CD14-positive monocyte (primary cell): ENCODE data around the gene AQP7. TPM values are rescaled to one million over a fixed set of nuclear protein-coding genes. Genes with fewer than 3 reads are reported as not detected.
A peak's percentile ranks its signal among the peaks of the same experiment; 100 is the strongest.

Experiments
- DNase-seq, 3 donors: peaks; one replicate each; pipeline ENCODE4 v3.0.0-alpha.2; 2011 to 2022
- H2AFZ ChIP-seq: 2 replicates; pipeline ENCODE4 v1.6.0; 2012; ENCODE audit warnings: mild to moderate bottlenecking, low read depth, low read length, inconsistent platforms; ENCODE audit not compliant: insufficient read depth, poor library complexity, severe bottlenecking
- H3K27ac ChIP-seq, 2 donors: 1 replicate in 1 of 2; 2 replicates in 1 of 2; pipeline ENCODE4 v1.5.1; 2012 to 2013; ENCODE audit warnings: low read length in 2 of 2, control low read depth in 1 of 2, inconsistent platforms in 1 of 2, low read depth in 1 of 2, mild to moderate bottlenecking in 1 of 2
- H3K27me3 ChIP-seq, 2 donors: one replicate each; pipeline versions ENCODE4 v1.6.0 to v1.6.1; 2011 to 2013; ENCODE audit warnings: low read length in 2 of 2; ENCODE audit not compliant: control insufficient read depth in 2 of 2, insufficient read depth in 2 of 2
- H3K36me3 ChIP-seq, 2 donors: replicated peaks in 1 of 2; 1 replicate in 1 of 2; 2 replicates in 1 of 2; pipeline versions ENCODE4 v1.5.1 to v1.6.1; 2012 to 2013; ENCODE audit warnings: low read length in 2 of 2, control low read depth in 1 of 2, inconsistent platforms in 1 of 2, mild to moderate bottlenecking in 1 of 2; ENCODE audit not compliant: insufficient read depth in 2 of 2, control insufficient read depth in 1 of 2
- H3K4me1 ChIP-seq, 2 donors: 1 replicate in 1 of 2; 2 replicates in 1 of 2; pipeline versions ENCODE4 v1.5.1 to v1.6.1; 2012 to 2013; ENCODE audit warnings: low read length in 2 of 2, control low read depth in 1 of 2, inconsistent platforms in 1 of 2, mild to moderate bottlenecking in 1 of 2, moderate library complexity in 1 of 2; ENCODE audit not compliant: insufficient read depth in 2 of 2, control insufficient read depth in 1 of 2
- H3K4me2 ChIP-seq: replicated peaks from 2 replicates; pipeline ENCODE3; 2012; ENCODE audit warnings: low read length, moderate library complexity, mild to moderate bottlenecking; ENCODE audit not compliant: poor library complexity, severe bottlenecking; ENCODE audit errors: extremely low read depth
- H3K4me3 ChIP-seq, 3 experiments: fragments of 200-600 bp in 1 of 3; sonication (generic) in 1 of 3; replicated peaks in 1 of 3; 1 replicate in 2 of 3; 2 replicates in 1 of 3; pipeline ENCODE4 v1.5.1; 2011 to 2013; ENCODE audit warnings: low read length in 3 of 3, mild to moderate bottlenecking in 3 of 3, control low read depth in 2 of 3, low read depth in 2 of 3, inconsistent platforms in 1 of 3, moderate library complexity in 1 of 3
- H3K79me2 ChIP-seq: 2 replicates; pipeline ENCODE4 v1.6.0; 2012; ENCODE audit warnings: mild to moderate bottlenecking, control low read depth, inconsistent platforms, low read length, moderate library complexity; ENCODE audit not compliant: insufficient read depth
- H3K9ac ChIP-seq: 2 replicates; pipeline ENCODE4 v1.6.0; 2017; ENCODE audit warnings: low read length, mild to moderate bottlenecking; ENCODE audit not compliant: insufficient read depth, poor library complexity, severe bottlenecking
- H3K9me3 ChIP-seq, 2 donors: replicated peaks in 1 of 2; 1 replicate in 1 of 2; 2 replicates in 1 of 2; pipeline versions ENCODE4 v1.5.1 to v1.6.1; 2012 to 2013; ENCODE audit warnings: low read length in 2 of 2, control low read depth in 1 of 2; ENCODE audit not compliant: control insufficient read depth in 1 of 2, insufficient read depth in 1 of 2
- H4K20me1 ChIP-seq: 2 replicates; pipeline ENCODE4 v1.6.0; 2012; ENCODE audit warnings: mild to moderate bottlenecking, low read length, control low read depth, moderate library complexity; ENCODE audit not compliant: insufficient read depth
- H3K27ac Mint-ChIP-seq, 7 donors: one replicate each; pipeline ENCODE4 v1.8.0; 2020; ENCODE audit warnings: mild to moderate bottlenecking in 7 of 7, mixed read lengths in 7 of 7, moderate library complexity in 6 of 7, inconsistent platforms in 2 of 7
- H3K27me3 Mint-ChIP-seq, 3 donors: one replicate each; pipeline ENCODE4 v1.8.0; 2021 to 2022; ENCODE audit warnings: low read depth in 3 of 3, mild to moderate bottlenecking in 3 of 3, mixed read lengths in 3 of 3, moderate library complexity in 3 of 3, inconsistent platforms in 1 of 3
- H3K36me3 Mint-ChIP-seq, 2 donors: one replicate each; pipeline ENCODE4 v1.8.0; 2020; ENCODE audit warnings: mixed read lengths in 2 of 2, inconsistent platforms in 1 of 2, mild to moderate bottlenecking in 1 of 2
- H3K4me1 Mint-ChIP-seq: one replicate; pipeline ENCODE4 v1.8.0; 2020; ENCODE audit warnings: mild to moderate bottlenecking, mixed read lengths
- H3K4me3 Mint-ChIP-seq, 2 donors: one replicate each; pipeline ENCODE4 v1.8.0; 2020; ENCODE audit warnings: mild to moderate bottlenecking in 2 of 2, mixed read lengths in 2 of 2, moderate library complexity in 1 of 2
- H3K9me3 Mint-ChIP-seq, 7 donors: one replicate each; pipeline ENCODE4 v1.8.0; 2020 to 2022; ENCODE audit warnings: mixed read lengths in 7 of 7, mild to moderate bottlenecking in 6 of 7, moderate library complexity in 6 of 7, inconsistent platforms in 2 of 7
- CTCF ChIP-seq: fragments of 200-600 bp; IDR thresholded peaks from one replicate; pipeline ENCODE4 v1.8.0; 2022; ENCODE audit warnings: antibody characterized with exemption, mild to moderate bottlenecking
- WGBS: methylation state at CpG from one replicate; pipeline ENCODE4 v1.1.5; 2013; ENCODE audit warnings: missing lambda C conversion rate; ENCODE audit not compliant: insufficient coverage; 5-methylcytosine and 5-hydroxymethylcytosine counted together
- intact Hi-C, 2 donors: fragments of 100-400 bp; cut with micrococcal nuclease; formaldehyde crosslinking; loops; one replicate each; pipeline versions ENCODE4 v1.15.0 to v1.15.1; 2023
- polyA plus RNA-seq, 3 donors: library from polyadenylated mRNA; depleted of rRNA in 1 of 3; unstranded in 2 of 3; stranded (reverse) in 1 of 3; fragments of 300-500 nt in 2 of 3; fragments of >200 nt in 1 of 3; fragmentation: Illumina TruSeq in 2 of 3; gene quantifications; 1 replicate in 2 of 3; 2 replicates in 1 of 3; pipeline ENCODE4 v1.2.3, GENCODE V29; 2012 to 2021

The AQP7 gene
- polyA plus RNA-seq, 3 donors = not detected

- Mint-ChIP-seq H3K9me3 (no peaks in the 10 kb centered on the region), H3K4me1 (no peaks in the 10 kb centered on the region), H3K4me3 (no peak overlapping the region), H3K27ac (no peak overlapping the region), H3K27me3 (peaks cover 1 to 9% (median 5%) of the 10 kb centered on the region in 3 donors), H3K36me3 (no peaks in the 10 kb centered on the region)
- intact Hi-C loops = no loop called here
- Histone ChIP-seq H3K4me3 (no peak overlapping the region), H3K4me2 (no peak overlapping the region), H3K27ac (no peak overlapping the region), H3K36me3 (no peaks in the 10 kb centered on the region), H3K79me2 (no peaks in the 10 kb centered on the region), H3K9ac (no peak overlapping the region), H3K4me1 (no peaks in the 10 kb centered on the region), H3K27me3 (no peaks in the 10 kb centered on the region), H4K20me1 (no peaks in the 10 kb centered on the region), H3K9me3 (no peaks in the 10 kb centered on the region), H2AFZ (no peak overlapping the region)
- no peak for DNase-seq
- TF ChIP-seq CTCF = no peak
- WGBS = 70% methylated on average over 3 of the region's 5 CpGs
Measured at GRCh38 chr9:33416996-33417395, 14.6 kb upstream of the AQP7 start.

- Histone ChIP-seq H2AFZ (no peak overlapping the region), H3K27me3 (no peaks in the 10 kb centered on the region), H3K9me3 (no peaks in the 10 kb centered on the region), H3K27ac (no peak overlapping the region), H3K36me3 (no peaks in the 10 kb centered on the region), H3K4me2 (no peak overlapping the region), H3K4me1 (no peaks in the 10 kb centered on the region), H3K4me3 (no peak overlapping the region), H3K9ac (no peak overlapping the region), H4K20me1 (no peaks in the 10 kb centered on the region), H3K79me2 (no peaks in the 10 kb centered on the region)
- Mint-ChIP-seq H3K27me3 (peaks cover 1 to 9% (median 5%) of the 10 kb centered on the region in 3 donors), H3K4me1 (no peaks in the 10 kb centered on the region), H3K27ac (peak overlapping the region in 1 of 7 donors; percentile 68), H3K36me3 (no peaks in the 10 kb centered on the region), H3K9me3 (peaks cover 0 to 3% (median 0%) of the 10 kb centered on the region in 7 donors), H3K4me3 (no peak overlapping the region)
- peak; percentile 12 to 36 (median 16) for DNase-seq
- intact Hi-C loops = no loop called here
- 72% methylated on average over 9 of the region's 9 CpGs for whole genome bisulfite sequencing
- TF ChIP-seq CTCF = peak; percentile 68
Measured at GRCh38 chr9:33415501-33416038, 13.2 kb upstream of the AQP7 start.
